GM12864 (cell line): ENCODE results near the gene TTI1.

Experiments
- DNase-seq: peaks from one replicate; pipeline ENCODE4 v3.0.0-alpha.2; 2011; ENCODE audit warnings: low read depth
- H3K4me3 ChIP-seq: 2 replicates; pipeline ENCODE4 v1.5.1; 2011; ENCODE audit warnings: mild to moderate bottlenecking, low read depth, low read length, control low read depth
- TF ChIP-seq, protein P1 (sequence below): IDR thresholded peaks from 2 replicates; pipeline ENCODE4 v1.5.1; 2011; ENCODE audit warnings: low read depth, mild to moderate bottlenecking, moderate library complexity, low read length, control low read depth, inconsistent platforms; ENCODE audit errors: missing control alignments

TTI1 gene

DNA sequence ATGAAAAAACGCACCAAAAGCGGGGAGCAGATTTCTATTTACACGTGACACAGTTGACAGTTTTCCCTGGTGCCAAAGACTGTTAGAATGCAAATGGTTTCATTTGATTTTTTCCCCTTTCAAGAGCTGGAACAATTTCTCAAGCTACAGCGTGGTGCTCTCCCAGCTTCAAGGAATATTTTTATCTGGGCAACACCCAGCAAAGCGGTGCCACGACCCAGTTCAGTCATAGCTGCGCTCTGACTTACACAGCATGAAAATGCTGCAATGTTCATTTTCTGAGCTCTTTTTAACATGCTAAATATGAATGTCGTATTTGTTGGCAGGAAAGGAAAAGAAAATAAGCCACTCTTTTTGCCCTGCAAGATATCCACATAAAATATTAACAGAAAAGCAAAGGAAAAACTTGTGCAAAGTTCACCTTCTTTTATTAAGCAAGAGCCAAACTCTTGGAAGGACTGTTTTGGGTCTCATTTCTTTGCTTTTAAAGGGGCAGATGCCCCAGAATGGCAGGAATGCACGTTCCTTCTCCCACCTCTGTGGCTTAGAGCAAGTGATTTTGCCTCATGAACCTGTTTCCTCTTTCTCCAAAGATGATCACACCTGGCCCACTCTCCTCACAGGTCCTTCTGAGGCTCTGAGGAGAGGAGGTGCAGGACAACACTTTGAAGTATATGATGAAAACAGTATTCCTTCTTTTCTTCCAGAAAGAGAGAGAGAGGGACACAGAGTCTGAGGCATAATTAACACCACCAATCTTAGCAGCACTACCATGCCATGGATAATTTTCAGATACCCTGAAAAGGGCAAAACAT is 47.0 kb downstream of the TTI1 start:
- TF ChIP-seq, protein P1, sequence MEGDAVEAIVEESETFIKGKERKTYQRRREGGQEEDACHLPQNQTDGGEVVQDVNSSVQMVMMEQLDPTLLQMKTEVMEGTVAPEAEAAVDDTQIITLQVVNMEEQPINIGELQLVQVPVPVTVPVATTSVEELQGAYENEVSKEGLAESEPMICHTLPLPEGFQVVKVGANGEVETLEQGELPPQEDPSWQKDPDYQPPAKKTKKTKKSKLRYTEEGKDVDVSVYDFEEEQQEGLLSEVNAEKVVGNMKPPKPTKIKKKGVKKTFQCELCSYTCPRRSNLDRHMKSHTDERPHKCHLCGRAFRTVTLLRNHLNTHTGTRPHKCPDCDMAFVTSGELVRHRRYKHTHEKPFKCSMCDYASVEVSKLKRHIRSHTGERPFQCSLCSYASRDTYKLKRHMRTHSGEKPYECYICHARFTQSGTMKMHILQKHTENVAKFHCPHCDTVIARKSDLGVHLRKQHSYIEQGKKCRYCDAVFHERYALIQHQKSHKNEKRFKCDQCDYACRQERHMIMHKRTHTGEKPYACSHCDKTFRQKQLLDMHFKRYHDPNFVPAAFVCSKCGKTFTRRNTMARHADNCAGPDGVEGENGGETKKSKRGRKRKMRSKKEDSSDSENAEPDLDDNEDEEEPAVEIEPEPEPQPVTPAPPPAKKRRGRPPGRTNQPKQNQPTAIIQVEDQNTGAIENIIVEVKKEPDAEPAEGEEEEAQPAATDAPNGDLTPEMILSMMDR, result no peak
- H3K4me3 ChIP-seq, result no peak overlapping the region

DNA sequence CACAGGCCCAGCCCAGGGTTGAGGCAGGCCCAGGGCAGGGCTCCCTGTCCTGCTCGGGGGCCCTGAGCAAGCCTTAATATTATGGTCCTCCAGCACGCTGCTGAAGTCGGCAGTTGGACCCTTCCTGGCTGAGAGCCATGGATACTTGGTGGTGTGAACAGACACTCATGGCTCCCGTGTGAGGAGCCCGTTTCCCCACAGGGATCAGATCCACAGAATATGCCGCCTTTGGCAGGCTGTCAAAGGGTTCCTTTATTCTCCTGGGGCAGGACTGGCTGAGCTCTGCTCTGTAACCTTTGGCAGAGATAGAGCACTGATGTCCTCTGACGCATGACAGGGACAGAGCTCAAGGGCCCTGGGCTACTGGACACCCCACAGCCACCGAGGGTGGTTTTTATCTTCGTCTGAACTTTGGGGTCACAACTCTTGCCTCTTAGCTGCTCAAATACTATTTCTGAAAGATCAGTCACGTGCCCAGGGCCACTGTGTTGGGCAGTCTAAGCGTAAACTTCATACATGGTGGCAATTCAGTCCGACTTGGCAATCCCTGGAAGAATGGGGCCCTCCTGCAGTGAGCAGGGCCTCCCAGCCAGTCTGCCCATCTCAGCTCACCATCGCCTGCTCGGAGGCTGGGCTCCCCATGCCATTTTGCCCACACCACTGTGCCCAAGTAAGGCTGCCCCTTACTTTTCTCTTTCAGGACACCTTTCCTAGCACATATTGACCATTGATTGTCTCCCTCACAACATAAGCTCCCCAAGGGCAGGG is 49.1 kb downstream of the TTI1 start:
- no peak overlapping the region for H3K4me3 ChIP-seq
- TF ChIP-seq, protein P1, result no peak
- DNase-seq, result no peak

More for the DNA sequence above, 47.0 kb downstream of the TTI1 start:
- DNase-seq, result no peak

DNA sequence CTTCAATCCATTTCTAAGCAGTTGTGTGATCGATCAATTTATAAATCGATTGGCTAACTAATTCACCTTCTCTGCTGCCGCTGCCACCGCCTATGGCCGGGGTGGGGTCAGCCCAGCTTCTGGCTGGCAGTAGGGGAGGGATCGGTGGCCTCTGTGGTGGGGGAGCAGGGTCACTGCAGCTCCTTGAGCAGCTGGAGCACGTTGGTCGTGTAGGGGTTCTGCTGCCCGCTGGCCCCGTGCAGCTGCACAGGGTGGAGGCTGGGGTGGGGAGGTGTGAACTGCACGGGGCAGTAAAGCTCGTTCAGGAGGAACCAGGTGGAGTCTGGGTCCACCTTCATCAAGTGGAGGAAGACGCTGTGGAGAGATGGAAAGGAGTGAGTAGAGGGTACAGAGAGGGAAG is 50.0 kb downstream of the TTI1 start:
- TF ChIP-seq, protein P1, result no peak
- DNase-seq, result no peak
- H3K4me3 ChIP-seq, result no peak overlapping the region

DNA sequence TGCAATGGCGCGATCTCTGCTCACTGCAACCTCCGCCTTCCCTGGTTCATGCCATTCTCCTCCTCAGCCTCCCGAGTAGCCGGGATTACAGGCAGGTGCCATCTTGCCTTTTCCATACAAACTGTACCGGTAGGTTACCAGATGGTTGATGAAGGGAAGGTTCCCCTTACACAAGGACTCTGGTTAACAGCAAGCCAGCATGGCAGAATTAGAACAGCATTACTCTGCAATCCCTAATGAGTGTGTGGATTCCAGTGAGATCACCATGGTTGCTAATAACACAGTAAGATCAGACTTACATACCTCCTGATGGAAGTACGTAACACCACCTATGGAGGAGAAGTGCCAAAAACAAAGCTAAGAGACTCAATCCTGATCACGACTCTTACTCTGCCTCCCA is 51.7 kb downstream of the TTI1 start:
- no peak overlapping the region for H3K4me3 ChIP-seq
- no peak for DNase-seq
- TF ChIP-seq, protein P1, result no peak

DNA sequence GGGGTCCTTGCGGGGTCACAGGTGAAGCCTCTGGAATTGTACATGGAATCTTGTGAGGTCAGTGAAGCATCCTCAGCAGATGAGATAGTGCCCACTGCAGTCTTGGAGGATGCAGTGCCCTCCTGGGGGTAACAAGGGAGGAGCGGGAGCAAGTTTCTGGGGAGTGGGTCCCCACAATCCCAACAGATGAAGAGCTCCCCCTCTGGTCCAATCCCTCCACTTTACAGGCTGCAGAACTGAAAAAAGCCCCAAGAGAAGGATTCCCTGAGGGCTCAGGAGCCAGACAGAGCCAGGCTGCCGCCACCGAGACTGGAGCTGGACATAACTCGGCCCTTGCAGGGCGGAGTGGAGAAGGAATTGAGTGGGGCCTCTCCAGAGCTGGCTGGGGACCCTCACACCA is 52.4 kb downstream of the TTI1 start:
- TF ChIP-seq, protein P1, result no peak
- H3K4me3 ChIP-seq, result no peak overlapping the region
- no peak for DNase-seq

DNA sequence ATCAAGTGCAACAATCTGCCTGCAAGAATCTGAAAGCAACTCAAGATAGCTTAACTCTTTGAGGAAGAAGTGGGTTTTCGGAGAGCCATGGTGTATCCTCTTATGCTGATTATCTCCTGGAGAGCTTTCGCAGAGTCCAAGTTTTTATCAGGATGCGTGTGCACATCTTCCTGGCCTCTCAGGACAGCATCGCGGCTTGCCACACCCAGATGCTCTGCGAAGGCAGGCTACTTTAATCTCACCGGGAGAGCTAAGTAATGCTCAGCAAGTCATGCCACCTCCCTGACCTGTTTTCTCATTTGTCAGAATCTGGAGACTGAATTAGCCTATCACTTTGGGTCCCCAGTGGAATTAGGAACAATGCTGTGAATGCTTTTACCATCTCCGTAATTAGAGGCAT is 52.9 kb downstream of the TTI1 start:
- TF ChIP-seq, protein P1, result no peak
- no peak overlapping the region for H3K4me3 ChIP-seq
- no peak for DNase-seq
